ENCODE data around the gene EFCAB6. TPM values are rescaled to one million over a fixed set of nuclear protein-coding genes. Genes with fewer than 3 reads are reported as not detected.

The EFCAB6 gene
- total RNA-seq, 1 experiment from 2014 or later: 1.7 TPM

DNA sequence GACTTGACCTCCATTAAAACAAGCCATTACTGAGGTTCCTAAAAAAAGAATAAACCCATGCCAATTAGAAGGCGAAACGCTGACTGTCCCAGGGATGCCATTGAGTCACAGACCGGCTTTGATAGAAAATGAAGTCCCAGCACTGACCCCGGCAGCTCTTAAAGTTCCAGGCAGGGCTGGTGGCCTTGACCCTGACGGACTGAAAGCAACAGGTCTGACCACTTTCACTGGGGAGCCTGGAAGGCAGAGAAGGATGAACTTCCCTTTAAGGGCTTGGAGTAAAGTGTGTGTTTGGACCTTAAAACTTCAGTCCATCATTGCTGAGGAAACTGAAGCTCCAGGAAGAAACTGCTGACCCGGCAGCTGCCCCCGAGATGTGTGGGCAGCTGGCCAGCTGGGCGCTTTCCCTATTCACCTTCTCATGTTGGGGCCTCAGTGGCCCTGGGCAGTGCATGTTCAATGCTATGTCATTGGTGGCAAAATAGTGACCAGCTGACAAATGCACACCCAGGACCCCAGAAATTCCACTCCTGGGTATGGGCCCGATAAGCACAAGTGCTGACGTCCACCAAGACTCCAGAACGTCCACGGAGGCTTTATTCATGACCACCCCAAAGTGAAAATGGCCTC lies 18.9 kb upstream of the EFCAB6 start:
- no peak for DNase-seq (ENCODE audit: low read depth)

DNA sequence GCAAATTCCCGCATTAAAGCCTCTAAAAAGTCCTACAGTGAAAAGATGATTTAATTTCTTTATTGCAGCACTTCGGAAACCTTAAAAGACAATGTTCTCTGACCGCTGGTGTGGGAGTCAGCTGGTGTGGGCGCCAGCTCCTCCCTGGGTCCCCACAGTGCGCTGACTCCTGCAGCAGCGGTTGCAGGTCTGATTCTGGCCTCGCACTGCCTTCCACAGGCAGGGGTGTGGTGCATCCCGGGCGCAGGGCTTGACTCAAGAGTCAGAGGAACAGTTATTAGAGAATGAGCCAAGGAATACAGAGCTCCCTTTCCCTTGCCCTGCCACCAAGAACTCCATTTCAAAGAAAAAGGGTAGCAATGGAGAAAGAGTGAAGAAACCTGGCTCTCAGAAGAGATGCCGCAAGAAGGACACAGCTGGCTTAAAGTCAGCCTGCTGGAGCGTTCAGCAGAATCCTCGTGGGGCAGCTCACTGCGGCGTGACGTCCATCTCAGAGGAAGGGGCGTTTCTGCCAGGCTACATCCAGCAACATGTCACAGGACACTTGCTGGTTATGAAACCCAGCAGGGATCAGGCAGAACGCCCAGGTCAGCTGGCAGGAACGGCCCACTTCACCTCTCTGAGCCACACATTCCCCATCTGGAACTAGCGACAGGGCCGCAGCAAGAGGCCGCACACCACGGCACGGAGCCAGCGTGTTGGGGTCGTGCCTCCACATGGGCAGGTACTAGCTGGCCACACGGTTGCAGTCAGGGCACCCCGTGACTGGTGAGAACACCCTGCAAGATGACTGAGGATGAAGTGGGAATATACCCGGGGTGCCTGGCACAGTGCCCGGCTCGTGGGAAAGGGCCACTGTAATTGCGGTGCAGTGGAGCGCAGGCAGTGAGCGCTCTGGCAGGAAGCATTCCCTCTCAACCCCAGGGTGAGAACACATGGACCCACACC lies 18.1 kb upstream of the EFCAB6 start:
- DNase-seq (ENCODE audit: low read depth): no peak

DNA sequence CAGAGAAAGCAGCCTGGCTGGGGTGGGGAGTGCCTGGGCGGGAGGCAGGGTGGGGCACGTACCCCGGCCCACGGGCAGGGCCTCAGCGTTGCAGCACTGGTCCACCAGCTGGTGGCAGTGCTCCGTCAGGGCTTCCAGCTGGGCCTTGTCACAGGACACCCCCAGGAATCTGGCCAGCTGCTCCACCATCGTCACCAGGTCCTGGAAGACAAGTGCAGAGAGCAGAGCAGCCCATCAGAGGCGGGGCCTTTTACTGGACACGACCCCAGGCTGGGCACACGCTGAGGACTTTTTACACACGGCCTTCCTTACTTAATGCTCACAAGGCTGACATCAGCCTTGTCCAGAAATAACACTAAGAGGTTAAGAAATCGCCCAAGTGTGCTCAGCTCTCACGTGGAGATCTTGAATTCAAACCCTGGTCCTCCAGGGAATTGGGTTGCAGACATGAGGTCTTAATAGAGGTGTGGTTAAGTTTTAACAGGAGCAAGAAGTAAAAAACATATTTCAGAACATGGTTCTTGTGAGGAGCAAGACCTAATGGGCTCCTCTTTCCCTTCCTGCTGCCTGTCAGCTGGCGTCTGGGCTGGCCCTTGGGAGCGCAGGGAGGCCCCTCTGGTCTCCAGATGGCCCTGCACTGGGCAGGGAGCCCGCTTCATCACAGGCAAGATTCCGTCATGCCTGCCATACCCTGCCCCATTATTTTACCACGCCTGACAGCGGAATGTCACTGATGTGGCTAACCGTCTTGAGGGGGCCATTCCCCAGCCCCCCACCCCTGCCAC lies 17.1 kb upstream of the EFCAB6 start:
- DNase-seq (ENCODE audit: low read depth): peak; percentile 42

DNA sequence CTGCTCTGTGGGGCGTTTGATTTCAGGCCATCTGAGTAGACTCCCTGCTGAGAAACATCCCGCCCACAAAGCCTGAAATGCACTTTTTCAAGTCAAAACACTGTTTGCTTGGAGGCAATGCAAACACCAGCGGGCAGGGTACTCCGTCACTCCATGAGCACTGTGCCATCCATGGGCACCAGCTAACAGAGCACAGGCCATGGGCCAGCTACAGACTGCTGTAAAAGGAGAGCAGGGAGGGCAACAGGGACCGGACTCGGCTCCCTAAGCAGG lies 16.6 kb upstream of the EFCAB6 start:
- DNase-seq (ENCODE audit: low read depth): no peak

DNA sequence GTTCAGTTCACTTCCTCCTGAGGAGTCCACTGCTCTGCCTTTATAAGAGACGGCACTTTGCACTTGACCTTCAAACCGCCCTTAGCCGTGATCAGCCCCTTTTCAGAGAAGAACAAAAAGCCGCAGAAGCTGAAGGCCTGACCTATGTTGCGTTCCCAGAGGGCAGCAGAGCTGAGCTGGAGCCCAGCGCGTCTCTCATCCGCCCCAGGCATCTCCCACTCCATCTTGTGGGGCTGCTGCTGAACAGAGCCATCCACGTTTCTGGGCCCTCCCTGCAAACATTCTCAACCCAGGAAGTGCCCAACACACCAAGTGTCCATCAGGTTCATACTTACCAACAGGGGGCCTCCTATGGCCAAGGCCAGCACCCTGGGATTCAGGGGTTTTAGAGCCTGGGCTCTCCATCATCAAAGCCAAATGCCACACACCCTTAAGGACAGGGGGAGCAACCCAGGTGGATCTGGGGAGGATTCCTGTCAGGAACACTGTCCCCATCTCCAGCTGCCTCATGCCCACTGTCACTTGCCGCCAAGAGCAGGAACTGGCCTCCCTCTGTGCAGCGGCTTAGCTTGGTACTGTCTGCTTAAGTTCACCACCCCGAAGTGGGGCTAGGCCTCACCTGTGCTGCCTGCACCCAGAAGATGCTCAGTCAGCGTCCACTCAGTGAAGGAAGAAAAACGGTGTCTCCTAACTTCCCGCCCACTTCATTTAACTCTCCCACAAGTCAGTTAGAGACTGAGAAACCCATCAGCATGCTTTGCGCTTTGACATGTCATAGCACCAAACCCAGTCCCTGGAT lies 16.0 kb upstream of the EFCAB6 start:
- no peak for DNase-seq (ENCODE audit: low read depth)

DNA sequence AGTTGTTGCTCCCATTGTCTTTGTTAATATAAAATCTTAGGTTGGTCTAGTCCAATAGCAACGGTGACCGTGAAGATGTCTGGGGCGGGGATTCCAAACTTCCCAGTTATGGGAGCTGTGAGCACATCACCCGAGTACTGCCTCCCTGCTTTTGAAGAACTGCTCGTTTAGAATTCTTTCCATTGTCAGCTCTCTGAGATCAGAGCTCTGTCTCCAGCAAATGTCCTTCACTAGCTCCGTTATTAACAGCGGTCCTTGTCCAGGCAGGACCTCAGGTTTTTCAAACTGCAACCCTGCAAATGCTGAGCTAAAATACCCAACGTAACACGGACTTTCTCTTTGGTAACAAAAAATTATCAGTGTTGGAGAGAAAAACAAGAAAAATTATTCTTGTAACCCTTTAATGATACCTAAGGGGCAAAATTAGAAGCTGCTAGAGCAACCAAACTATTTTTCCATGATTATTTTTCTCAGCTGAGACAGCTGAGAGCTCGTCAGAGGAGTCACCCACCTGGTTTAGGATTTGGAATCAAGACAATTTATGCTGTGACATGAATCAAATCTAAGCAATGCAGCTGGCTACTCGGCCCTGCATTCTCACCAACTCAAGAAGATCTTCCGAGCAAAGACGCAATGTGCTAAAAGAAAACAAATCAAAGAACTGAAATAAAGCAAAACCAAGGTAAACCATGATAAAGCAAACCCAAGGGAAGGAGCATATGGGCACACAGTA lies 15.1 kb upstream of the EFCAB6 start:
- DNase-seq (ENCODE audit: low read depth): no peak

DNA sequence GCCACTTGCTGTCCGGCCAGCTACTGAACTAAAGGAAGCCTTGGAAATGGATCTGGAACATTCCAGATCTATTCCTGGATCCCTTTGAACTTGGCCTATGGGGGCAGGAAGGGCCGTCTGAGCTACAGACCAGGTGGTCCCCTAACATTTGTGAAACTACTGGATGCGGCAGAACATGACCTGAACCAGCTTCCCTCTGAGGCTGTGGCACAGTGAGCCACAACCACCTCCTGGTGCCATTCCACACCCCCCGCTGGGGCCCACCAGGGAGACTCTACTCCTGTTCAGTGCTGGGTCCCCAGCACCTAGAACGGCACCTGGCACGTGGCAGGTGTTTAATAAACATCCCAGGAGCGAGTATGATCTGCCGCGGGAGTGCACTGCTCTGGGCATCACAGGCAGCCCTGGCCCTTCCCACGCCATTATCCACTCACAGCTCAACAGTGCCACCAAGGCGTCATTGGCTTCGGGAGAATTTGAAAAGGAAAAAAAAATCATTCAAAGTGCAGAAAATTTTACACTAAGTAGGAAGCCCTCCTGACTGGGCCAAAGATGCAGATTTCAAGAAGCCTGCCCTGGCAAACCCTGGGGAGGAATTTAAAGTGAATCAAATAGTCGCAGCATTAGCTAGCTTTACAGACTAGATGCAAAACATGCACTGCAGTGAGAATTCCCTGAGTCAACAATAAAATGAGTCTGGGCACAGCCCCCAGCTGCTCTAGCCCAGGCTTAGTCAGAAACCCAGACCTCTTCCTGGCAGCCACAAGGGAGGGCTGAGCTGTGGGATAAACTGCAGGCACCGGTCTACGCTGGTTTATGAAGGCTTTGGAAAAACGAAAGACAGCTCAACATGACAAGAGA lies 14.3 kb upstream of the EFCAB6 start:
- DNase-seq (ENCODE audit: low read depth): peak; percentile 81

DNA sequence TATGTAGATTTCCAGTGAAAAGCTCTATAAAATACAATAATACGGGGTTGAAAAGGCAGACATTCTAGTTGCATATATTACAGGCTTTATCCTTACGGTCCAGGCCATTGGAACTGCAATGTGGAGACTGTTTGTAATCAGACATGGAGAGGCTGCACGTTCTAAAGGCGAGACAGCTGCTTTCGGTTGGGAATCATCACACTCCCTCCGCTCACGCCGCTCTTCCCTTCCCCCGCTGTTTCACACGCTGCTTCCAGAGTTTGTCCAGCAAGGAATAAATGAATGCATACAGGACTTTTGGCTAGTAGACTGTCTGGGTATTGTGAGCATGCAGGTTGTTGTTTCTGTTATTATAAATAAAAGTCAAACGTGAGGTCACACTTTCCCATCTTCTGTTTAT lies 13.5 kb upstream of the EFCAB6 start:
- DNase-seq (ENCODE audit: low read depth): no peak

DNA sequence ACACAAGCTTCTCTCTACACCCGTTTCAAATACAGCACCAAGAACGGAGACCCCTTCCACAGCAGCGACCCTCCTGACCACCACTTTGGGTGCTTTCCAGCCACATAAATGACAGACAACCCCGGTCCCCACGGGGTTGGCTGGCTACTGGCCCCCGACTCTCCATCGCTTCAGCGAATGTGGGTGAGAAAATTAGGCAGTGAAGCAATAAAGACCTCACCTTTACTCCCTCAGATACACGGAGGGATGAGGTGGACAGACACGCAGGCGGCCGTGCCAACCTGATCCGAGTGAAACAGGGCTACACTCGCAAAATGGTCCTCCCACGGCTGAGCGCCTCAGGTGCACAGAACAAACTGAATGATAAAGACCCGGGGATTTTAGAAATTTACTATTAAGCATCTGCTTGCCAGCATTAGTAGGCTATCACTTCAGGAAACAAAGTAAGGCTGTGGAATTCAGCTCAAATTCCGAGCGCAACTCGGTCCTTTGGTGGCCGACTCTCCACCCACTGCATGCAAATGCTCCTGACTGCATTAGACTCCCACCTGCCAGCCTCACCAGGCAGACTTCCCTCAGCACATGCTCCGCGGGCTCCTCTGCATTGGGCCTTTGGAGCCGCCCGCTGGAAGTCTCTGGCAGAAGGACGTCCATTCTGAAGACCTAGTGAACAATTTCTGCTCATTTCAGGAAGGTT lies 12.8 kb upstream of the EFCAB6 start:
- no peak for DNase-seq (ENCODE audit: low read depth)

DNA sequence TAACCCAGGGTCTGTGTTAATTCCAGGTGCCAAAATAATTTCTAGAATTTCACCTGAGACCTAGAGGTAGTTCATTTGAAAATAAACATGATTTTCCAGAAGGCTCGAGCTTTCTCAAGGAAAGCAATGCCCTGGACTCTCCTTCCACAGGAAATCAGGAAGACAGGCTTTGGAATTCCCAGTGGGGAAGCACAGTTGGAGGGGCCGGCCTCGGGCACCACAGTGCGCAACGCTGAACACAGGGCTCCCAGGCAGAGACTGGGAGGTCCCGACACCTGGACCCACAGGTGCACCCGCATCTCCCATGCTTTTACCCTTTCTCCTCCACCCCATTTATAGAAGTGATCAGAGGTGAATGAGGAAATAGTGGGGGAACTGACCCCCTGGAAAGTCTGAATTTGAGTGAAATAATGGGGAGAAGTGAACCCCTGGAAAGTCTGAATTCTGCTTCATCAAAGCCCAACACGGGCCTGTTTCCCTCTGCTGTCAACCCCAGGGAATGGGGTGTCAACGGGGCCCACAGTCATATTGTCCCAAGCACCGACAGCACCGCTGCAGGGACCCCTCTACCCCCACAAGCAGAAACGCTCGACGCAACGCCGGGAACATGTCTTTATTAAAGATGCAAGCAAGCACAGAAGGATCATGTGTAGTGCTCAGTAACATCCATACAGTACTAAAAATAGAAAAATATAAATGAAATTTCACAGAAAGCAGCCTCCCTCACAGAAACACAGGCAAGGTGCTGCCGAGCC lies 12.0 kb upstream of the EFCAB6 start:
- no peak for DNase-seq (ENCODE audit: low read depth)

DNA sequence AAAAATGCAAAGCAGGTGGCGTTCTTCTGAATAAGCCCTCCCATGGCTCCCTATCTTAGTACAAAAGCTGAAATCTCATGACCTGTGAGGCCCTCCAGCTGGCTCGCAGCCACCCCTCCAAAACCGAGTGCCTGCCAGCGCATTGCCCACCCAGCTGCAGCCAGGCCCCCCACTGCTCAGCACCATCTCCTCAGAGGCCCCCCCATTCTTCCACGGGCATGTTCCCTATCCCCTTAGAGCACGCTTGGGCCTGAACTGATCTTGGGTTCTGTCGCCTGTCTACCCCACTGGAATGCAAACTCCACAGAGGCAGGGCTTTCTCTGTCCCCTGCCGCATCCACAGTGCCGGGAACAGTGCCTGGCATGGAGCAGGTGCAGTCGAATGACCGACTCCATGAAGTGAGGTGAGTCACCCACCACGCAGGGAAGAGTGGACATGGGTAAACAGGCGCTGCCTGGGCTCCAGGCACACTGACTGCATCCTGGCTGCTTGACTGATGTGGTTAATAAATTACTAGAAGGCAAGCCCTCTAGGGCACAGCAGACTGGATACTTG lies 11.3 kb upstream of the EFCAB6 start:
- peak; percentile 51 for DNase-seq (ENCODE audit: low read depth)

DNA sequence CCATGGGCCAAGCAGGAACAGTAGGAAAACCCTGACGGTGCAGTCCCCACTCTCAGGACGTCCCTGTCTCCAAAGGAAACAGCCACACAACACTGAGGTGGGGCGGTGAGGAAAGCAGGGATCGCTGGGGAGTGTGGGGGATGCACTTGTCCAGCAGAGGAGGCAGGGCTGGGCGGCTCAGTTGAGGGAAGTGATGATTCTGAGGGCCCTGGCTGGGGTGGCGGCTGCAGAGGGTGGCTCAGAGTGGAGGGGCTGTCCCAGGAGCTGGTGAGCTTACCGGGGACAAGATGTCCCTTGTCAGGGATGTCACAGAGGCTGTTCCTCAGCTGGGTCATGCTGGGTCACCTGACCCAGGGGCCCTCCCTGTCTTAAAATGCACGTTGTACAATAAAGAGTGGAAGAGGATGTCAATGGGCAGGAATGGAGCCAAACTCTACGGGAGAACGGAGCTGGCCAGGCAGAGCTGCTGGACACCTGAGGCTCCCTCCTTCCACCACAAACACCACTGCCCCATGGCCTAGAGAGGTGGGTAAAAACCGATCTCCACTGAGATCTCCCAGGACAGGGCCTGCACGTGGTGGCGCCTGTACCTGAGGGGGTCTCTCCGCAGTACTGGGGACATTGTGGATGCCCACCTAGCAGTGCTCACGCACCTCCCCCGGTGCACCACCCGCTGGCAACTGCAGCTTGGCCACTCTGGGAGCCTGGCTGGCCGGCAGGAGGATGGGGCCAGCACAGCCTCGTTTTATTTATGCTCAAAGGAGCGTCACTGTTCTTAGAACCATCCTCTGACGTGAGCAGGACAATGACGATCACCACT lies 9.7 kb upstream of the EFCAB6 start:
- DNase-seq (ENCODE audit: low read depth): no peak

DNA sequence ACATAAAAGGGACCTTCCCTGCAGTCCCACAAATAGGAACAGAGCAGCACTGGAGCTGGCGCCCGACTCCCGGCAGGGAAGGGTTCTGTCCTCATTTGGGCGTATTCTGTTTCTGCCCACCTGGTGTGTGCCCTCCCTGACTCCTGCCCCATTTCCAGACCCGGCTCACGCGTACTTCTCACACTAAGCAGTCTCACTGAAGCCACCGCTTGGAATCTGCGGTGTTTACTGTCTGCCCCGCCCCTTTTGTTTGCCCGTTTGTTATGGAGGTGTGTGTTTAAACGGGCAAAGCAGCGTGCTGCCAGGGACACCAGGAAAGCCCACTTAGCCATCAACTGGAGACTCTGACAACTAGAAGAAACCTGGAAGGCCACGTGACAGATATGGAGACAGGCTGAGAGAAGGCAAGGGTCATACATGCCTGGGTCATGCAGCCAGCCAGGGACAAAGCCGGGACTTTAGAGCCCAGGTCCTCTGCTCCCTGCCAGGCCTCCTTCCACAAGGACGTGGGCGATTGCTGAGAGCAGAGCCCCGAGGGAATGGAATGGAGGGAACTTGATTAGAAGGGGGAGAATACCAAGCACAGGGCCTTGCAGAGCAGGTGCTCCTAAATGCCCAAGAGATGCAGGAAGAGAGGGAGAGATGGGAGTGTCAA lies 8.7 kb upstream of the EFCAB6 start:
- DNase-seq (ENCODE audit: low read depth): no peak

DNA sequence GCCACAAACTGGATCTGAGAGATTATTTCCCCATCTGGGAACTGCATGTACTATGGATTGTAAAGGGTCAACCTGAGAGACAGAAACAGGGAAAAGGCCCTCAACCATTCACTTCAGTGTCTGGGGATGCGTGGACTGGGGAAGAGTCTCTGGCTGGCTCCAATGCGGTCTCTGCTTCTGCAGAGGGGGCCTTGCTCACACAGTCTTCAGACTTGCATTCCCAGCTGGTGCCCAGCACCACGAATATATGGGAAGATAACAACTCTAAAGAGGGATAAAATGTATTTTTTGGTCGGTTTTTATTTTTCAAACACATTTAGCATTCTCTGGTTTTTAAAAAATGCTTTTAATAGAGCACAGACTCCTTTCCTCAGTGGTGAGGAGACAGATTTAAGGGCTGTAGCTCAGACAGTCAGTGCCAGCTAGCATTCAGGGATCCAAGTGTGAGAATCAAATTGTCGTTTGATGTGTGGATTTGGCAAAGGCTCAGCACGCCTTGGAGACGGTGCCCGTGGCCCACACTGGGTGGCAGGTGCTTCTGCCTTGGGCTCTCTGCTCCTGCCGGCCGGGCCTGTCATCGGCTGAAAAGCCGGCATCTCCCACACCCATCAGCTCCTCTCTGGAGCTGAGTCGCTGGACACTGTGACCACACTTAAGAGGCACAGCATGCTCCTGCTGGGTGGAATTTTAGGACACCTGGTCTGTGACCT lies 8.0 kb upstream of the EFCAB6 start:
- DNase-seq (ENCODE audit: low read depth): no peak

DNA sequence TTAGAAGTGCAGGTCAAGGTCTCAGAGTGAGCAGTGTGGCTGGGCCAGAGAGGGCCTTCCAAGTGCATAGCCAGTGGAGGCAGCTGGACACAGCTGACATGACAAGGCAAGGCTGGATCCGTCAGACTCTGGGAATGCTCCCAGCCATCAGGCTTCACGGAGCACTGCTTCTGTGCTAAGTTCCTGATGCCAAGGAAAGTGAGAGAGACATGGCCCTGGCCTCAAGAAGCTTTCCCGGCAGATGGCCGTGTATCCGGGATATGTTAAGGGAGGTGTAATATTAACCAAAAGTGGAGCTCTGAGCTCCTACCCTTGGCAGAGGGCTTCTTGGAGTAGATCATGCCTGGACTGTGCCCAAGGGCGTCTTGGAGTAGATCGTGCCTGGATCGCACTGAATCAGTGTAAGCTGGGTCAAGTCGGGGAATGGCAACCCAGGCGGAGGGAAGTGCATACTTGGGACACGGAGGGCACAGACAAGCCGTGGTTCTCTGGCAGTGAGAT lies 7.4 kb upstream of the EFCAB6 start:
- no peak for DNase-seq (ENCODE audit: low read depth)

DNA sequence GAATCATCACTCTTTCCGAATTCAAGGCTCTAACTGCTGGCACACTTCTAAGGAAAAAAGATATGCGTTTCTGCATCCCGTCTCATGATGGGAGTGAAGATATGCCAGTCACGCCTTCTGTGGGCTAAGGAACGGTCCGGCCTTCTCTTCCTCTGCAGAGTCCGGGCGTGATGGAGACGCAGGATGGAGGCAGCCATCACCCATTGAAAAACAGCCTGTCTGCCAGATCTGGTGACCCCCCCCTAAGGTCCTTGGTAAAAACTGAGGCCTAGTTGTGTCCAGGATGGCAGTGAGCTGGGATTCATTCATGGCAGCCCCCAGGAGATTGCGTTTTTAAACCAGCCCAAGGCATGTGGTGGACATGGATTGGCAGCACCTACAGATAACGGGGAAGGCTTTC lies 6.9 kb upstream of the EFCAB6 start:
- no peak for DNase-seq (ENCODE audit: low read depth)

Data from LHCN-M2 (cell line).